ENCODE measurements around the gene PCBP4.

PCBP4 gene

GRCh38 chr3:51961602-51962569 lies 5.4 kb downstream of the PCBP4 start:
- H3K4me1 ChIP-seq (ENCODE audit: control insufficient read depth, insufficient read depth, low read length) = peaks cover 25% of the 10 kb centered on the region
- no peak overlapping the region for H3K4me3 ChIP-seq (ENCODE audit: low read length in 2 of 2)
- H3K9me3 ChIP-seq (ENCODE audit: control insufficient read depth in 2 of 2, low read length in 2 of 2) = no peaks in the 10 kb centered on the region
- H3K9ac ChIP-seq (ENCODE audit: low read length in 2 of 2) = no peak overlapping the region
- no peak overlapping the region for H3K27ac ChIP-seq (ENCODE audit: low read length)
- H3K27me3 ChIP-seq (ENCODE audit: control insufficient read depth in 1 of 2, insufficient read depth in 2 of 2, low read length in 2 of 2) = no peaks in the 10 kb centered on the region
- peaks cover 7 to 27% of the 10 kb centered on the region in 2 donors for H3K36me3 ChIP-seq (ENCODE audit: control insufficient read depth in 2 of 2, insufficient read depth in 2 of 2, low read length in 2 of 2)

DNA sequence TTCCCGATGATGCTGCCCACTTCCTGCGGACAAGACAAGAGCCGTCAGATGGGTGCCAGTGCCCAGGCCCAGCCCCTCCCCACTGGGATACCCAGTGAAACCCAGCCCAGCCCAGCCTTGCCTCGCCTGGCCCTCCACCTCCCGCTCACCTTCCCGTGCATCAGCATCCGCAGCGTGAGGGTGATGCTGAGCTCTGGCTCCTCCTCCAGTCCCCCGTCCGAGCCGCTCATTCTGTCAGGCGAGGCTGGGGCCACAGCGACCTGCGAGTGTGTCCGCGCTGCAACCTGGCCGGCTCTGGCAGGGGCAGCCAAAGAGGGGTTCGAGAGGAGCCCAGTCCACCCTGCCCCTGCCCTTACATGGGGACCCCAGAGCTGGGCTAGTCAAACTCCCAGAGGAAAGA lies 6.2 kb downstream of the PCBP4 start:
- H3K9ac ChIP-seq (ENCODE audit: low read length in 2 of 2) = no peak overlapping the region
- H3K27me3 ChIP-seq (ENCODE audit: control insufficient read depth in 1 of 2, insufficient read depth in 2 of 2, low read length in 2 of 2) = no peaks in the 10 kb centered on the region
- peaks cover 25% of the 10 kb centered on the region for H3K4me1 ChIP-seq (ENCODE audit: control insufficient read depth, insufficient read depth, low read length)
- H3K9me3 ChIP-seq (ENCODE audit: control insufficient read depth in 2 of 2, low read length in 2 of 2) = no peaks in the 10 kb centered on the region
- H3K36me3 ChIP-seq (ENCODE audit: control insufficient read depth in 2 of 2, insufficient read depth in 2 of 2, low read length in 2 of 2) = peaks cover 7 to 27% of the 10 kb centered on the region in 2 donors
- no peak overlapping the region for H3K4me3 ChIP-seq (ENCODE audit: low read length in 2 of 2)
- no peak overlapping the region for H3K27ac ChIP-seq (ENCODE audit: low read length)

GRCh38 chr3:51960386-51960785 lies 6.9 kb downstream of the PCBP4 start:
- no peak overlapping the region for H3K27ac ChIP-seq (ENCODE audit: low read length)
- H3K36me3 ChIP-seq (ENCODE audit: control insufficient read depth in 2 of 2, insufficient read depth in 2 of 2, low read length in 2 of 2) = peaks cover 7 to 27% of the 10 kb centered on the region in 2 donors
- H3K4me3 ChIP-seq (ENCODE audit: low read length in 2 of 2) = no peak overlapping the region
- no peaks in the 10 kb centered on the region for H3K9me3 ChIP-seq (ENCODE audit: control insufficient read depth in 2 of 2, low read length in 2 of 2)
- no peaks in the 10 kb centered on the region for H3K27me3 ChIP-seq (ENCODE audit: control insufficient read depth in 1 of 2, insufficient read depth in 2 of 2, low read length in 2 of 2)
- peaks cover 25% of the 10 kb centered on the region for H3K4me1 ChIP-seq (ENCODE audit: control insufficient read depth, insufficient read depth, low read length)
- H3K9ac ChIP-seq (ENCODE audit: low read length in 2 of 2) = no peak overlapping the region

- Histone ChIP-seq H3K27ac (ENCODE audit: low read length) (no peak overlapping the region), H3K9ac (ENCODE audit: low read length in 2 of 2) (no peak overlapping the region), H3K36me3 (ENCODE audit: control insufficient read depth in 2 of 2, insufficient read depth in 2 of 2, low read length in 2 of 2) (peaks cover 7 to 27% of the 10 kb centered on the region in 2 donors), H3K4me3 (ENCODE audit: low read length in 2 of 2) (no peak overlapping the region), H3K4me1 (ENCODE audit: control insufficient read depth, insufficient read depth, low read length) (peaks cover 20% of the 10 kb centered on the region), H3K9me3 (ENCODE audit: control insufficient read depth in 2 of 2, low read length in 2 of 2) (no peaks in the 10 kb centered on the region), H3K27me3 (ENCODE audit: control insufficient read depth in 1 of 2, insufficient read depth in 2 of 2, low read length in 2 of 2) (peaks cover 0 to 4% of the 10 kb centered on the region in 2 donors)
Measured at GRCh38 chr3:51959651-51960050, 7.6 kb downstream of the PCBP4 start.

DNA sequence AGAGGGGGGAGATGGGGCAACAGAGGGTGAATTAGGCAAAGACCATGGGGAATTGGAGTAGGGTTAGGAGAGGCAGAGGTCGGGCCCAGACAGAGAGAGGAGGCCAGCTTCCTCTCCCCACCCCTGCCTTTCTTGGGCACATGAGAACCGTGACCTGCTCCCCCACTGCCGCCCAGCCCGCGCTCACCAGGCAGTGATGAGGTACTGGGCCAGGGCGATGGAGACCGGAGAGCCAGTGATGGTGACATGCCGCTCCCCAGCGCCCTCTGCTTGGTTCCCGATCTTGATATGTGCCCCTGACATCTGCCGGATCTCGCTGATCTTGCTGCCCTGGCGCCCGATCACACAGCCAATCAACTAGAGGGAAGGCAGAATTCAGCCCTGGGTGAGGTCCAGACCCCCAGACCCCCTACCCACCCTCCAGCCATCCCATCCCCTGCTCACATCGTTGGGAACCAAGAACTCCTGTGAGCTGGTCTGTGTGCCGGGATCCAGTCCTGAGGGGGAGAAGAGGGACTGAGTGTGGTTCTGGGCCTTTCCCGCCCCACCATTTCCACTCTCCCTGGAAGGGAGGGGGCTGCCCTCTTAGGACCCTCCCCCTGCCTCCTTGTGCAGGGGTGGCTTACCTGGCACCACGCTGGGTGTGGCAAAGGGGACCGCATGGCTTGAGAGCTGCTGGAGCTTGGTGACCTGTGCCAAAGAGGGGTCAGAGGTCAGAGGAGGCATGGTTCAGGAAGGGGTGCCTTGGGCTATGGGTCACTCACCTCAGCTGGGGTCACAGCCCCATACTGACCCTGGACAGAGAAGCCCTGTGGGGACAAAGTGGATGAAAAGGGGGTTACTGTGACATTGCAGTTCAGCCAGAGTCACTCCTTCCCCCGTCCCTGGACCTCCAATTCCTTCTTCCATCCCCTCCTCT lies 8.4 kb downstream of the PCBP4 start:
- no peak overlapping the region for H3K9ac ChIP-seq (ENCODE audit: low read length in 2 of 2)
- peaks cover 7 to 27% of the 10 kb centered on the region in 2 donors for H3K36me3 ChIP-seq (ENCODE audit: control insufficient read depth in 2 of 2, insufficient read depth in 2 of 2, low read length in 2 of 2)
- peaks cover 20% of the 10 kb centered on the region for H3K4me1 ChIP-seq (ENCODE audit: control insufficient read depth, insufficient read depth, low read length)
- H3K27me3 ChIP-seq (ENCODE audit: control insufficient read depth in 1 of 2, insufficient read depth in 2 of 2, low read length in 2 of 2) = peaks cover 0 to 4% of the 10 kb centered on the region in 2 donors
- no peak overlapping the region for H3K27ac ChIP-seq (ENCODE audit: low read length)
- H3K9me3 ChIP-seq (ENCODE audit: control insufficient read depth in 2 of 2, low read length in 2 of 2) = no peaks in the 10 kb centered on the region
- no peak overlapping the region for H3K4me3 ChIP-seq (ENCODE audit: low read length in 2 of 2)

DNA sequence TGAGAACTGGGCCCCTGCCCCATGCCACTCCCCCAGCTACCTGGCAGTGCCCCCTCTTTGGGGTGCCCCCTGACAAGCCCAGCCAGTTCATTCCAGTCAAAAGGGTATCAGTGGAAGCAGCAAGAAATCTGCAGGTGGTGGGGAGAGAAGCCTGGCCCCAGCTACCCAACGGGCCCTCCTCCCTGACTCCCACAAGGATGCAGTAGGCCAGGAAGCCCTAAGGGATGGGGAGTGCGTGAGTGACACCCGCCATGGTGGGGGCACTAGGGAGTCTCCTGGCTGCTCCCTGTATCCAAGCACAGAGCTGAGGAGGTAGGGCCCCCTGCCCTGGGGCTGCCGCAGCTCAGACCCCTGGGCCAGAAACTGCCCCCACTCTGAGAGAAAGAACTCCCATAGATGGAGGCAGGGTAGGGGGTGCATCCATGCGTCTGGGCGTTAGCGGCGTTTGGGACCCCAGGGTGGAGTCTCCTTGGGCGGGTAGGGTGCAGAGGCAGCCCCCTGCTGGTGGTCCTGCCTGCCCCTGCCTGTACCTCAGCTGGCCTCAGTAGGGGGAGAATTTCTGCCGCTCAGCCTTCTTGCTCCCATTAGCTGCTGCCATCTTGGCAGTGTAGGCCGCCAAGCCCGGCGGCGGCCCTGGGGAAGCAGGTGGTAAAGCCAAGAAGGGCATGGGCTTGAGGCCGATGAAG lies 9.6 kb downstream of the PCBP4 start:
- Histone ChIP-seq H3K9ac (ENCODE audit: low read length in 2 of 2) (no peak overlapping the region), H3K27me3 (ENCODE audit: control insufficient read depth in 1 of 2, insufficient read depth in 2 of 2, low read length in 2 of 2) (peaks cover 0 to 4% of the 10 kb centered on the region in 2 donors), H3K36me3 (ENCODE audit: control insufficient read depth in 2 of 2, insufficient read depth in 2 of 2, low read length in 2 of 2) (peaks cover 7 to 25% of the 10 kb centered on the region in 2 donors), H3K27ac (ENCODE audit: low read length) (no peak overlapping the region), H3K4me1 (ENCODE audit: control insufficient read depth, insufficient read depth, low read length) (peaks cover 16% of the 10 kb centered on the region), H3K4me3 (ENCODE audit: low read length in 2 of 2) (no peak overlapping the region), H3K9me3 (ENCODE audit: control insufficient read depth in 2 of 2, low read length in 2 of 2) (no peaks in the 10 kb centered on the region)

DNA sequence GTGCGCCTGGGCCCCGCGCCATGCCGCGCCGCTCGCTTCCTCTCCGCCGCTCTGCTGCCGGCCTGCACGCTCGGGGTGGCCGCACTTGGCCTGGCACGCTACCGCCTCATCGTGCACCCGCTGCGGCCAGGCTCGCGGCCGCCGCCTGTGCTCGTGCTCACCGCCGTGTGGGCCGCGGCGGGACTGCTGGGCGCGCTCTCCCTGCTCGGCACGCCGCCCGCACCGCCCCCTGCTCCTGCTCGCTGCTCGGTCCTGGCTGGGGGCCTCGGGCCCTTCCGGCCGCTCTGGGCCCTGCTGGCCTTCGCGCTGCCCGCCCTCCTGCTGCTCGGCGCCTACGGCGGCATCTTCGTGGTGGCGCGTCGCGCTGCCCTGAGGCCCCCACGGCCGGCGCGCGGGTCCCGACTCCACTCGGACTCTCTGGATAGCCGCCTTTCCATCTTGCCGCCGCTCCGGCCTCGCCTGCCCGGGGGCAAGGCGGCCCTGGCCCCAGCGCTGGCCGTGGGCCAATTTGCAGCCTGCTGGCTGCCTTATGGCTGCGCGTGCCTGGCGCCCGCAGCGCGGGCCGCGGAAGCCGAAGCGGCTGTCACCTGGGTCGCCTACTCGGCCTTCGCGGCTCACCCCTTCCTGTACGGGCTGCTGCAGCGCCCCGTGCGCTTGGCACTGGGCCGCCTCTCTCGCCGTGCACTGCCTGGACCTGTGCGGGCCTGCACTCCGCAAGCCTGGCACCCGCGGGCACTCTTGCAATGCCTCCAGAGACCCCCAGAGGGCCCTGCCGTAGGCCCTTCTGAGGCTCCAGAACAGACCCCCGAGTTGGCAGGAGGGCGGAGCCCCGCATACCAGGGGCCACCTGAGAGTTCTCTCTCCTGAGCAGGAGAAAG lies 11.1 kb downstream of the PCBP4 start:
- H3K9ac ChIP-seq (ENCODE audit: low read length in 2 of 2) = peak overlapping the region; percentile 44 to 55
- peak overlapping the region; percentile 55 for H3K27ac ChIP-seq (ENCODE audit: low read length)
- no peaks in the 10 kb centered on the region for H3K9me3 ChIP-seq (ENCODE audit: control insufficient read depth in 2 of 2, low read length in 2 of 2)
- H3K27me3 ChIP-seq (ENCODE audit: control insufficient read depth in 1 of 2, insufficient read depth in 2 of 2, low read length in 2 of 2) = peaks cover 0 to 4% of the 10 kb centered on the region in 2 donors
- H3K4me3 ChIP-seq (ENCODE audit: low read length in 2 of 2) = peak overlapping the region; percentile 35 to 64
- peaks cover 7 to 25% of the 10 kb centered on the region in 2 donors for H3K36me3 ChIP-seq (ENCODE audit: control insufficient read depth in 2 of 2, insufficient read depth in 2 of 2, low read length in 2 of 2)
- peaks cover 16% of the 10 kb centered on the region for H3K4me1 ChIP-seq (ENCODE audit: control insufficient read depth, insufficient read depth, low read length)

GRCh38 chr3:51955175-51955892 lies 11.9 kb downstream of the PCBP4 start, which contains the start of gene GPR62:
TSS of gene GPR62 (plus strand) at chr3:51955381. CDS start at chr3:51955653, 272 bp downstream.
- Histone ChIP-seq H3K27ac (ENCODE audit: low read length) (peak within 1 kb of the TSS; percentile 55), H3K36me3 (ENCODE audit: control insufficient read depth in 2 of 2, insufficient read depth in 2 of 2, low read length in 2 of 2) (peaks cover 7 to 18% of the 10 kb centered on the region in 2 donors), H3K4me1 (ENCODE audit: control insufficient read depth, insufficient read depth, low read length) (peaks cover 16% of the 10 kb centered on the region), H3K4me3 (ENCODE audit: low read length in 2 of 2) (peak within 1 kb of the TSS; percentile 35 to 64), H3K9me3 (ENCODE audit: control insufficient read depth in 2 of 2, low read length in 2 of 2) (no peaks in the 10 kb centered on the region), H3K9ac (ENCODE audit: low read length in 2 of 2) (peak within 1 kb of the TSS; percentile 44 to 55), H3K27me3 (ENCODE audit: control insufficient read depth in 1 of 2, insufficient read depth in 2 of 2, low read length in 2 of 2) (peaks cover 0 to 4% of the 10 kb centered on the region in 2 donors)

DNA sequence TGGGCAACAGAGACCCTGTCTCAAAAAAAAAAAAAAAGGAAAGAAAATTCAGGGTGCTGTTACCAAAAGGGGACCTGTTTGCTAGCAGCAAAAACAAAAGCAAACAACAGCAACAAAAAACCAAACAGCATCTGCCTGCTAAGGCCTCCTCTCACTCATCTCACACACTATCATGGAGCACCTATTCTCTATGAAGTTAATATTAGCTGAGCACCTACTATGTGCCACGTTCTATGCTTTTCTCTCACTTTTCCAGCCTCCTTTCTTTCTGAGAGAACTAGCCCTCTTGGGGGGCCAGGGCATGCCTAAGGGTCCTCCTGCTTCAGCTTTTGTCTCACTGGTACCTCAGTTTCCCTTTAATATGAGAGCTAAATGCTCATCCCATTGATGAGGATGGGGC lies 12.5 kb downstream of the PCBP4 start:
- H3K9me3 ChIP-seq (ENCODE audit: control insufficient read depth in 2 of 2, low read length in 2 of 2) = no peaks in the 10 kb centered on the region
- H3K36me3 ChIP-seq (ENCODE audit: control insufficient read depth in 2 of 2, insufficient read depth in 2 of 2, low read length in 2 of 2) = peaks cover 6 to 13% of the 10 kb centered on the region in 2 donors
- H3K4me3 ChIP-seq (ENCODE audit: low read length in 2 of 2) = no peak overlapping the region
- H3K27ac ChIP-seq (ENCODE audit: low read length) = no peak overlapping the region
- peaks cover 0 to 4% of the 10 kb centered on the region in 2 donors for H3K27me3 ChIP-seq (ENCODE audit: control insufficient read depth in 1 of 2, insufficient read depth in 2 of 2, low read length in 2 of 2)
- H3K4me1 ChIP-seq (ENCODE audit: control insufficient read depth, insufficient read depth, low read length) = peaks cover 16% of the 10 kb centered on the region
- H3K9ac ChIP-seq (ENCODE audit: low read length in 2 of 2) = no peak overlapping the region

Data from stomach smooth muscle (tissue), 2 donors.